ENCODE measurements around the gene ZNF438.

Gene ZNF438

GRCh38 chr10:31010062-31010461, 21.6 kb downstream of the ZNF438 start:
- no peak overlapping the region for H3K9ac ChIP-seq (ENCODE audit: low read depth, low read length)

GRCh38 chr10:31005895-31006294, 25.8 kb downstream of the ZNF438 start:
- H3K9ac ChIP-seq (ENCODE audit: low read depth, low read length): no peak overlapping the region
- H3K27me3 ChIP-seq (ENCODE audit: control insufficient read depth, insufficient read depth, low read length): no peaks in the 10 kb centered on the region
- no peak overlapping the region for H3K4me2 ChIP-seq (ENCODE audit: low read length)
- H3K4me3 ChIP-seq (ENCODE audit: low read length): no peak overlapping the region
- H3K4me1 ChIP-seq (ENCODE audit: control insufficient read depth, insufficient read depth, low read length): peaks cover 71% of the 10 kb centered on the region
- no peaks in the 10 kb centered on the region for H3K9me3 ChIP-seq (replicated peaks; ENCODE audit: low read length)
- no peaks in the 10 kb centered on the region for H3K36me3 ChIP-seq (ENCODE audit: insufficient read depth, low read length)

More at GRCh38 chr10:31010062-31010461, 21.6 kb downstream of the ZNF438 start:
- no peaks in the 10 kb centered on the region for H3K36me3 ChIP-seq (ENCODE audit: insufficient read depth, low read length)
- H3K9me3 ChIP-seq (replicated peaks; ENCODE audit: low read length): no peaks in the 10 kb centered on the region
- peak overlapping the region; percentile 35 for H3K4me2 ChIP-seq (ENCODE audit: low read length)
- H3K27me3 ChIP-seq (ENCODE audit: control insufficient read depth, insufficient read depth, low read length): no peaks in the 10 kb centered on the region
- peaks cover 64% of the 10 kb centered on the region for H3K4me1 ChIP-seq (ENCODE audit: control insufficient read depth, insufficient read depth, low read length)
- no peak overlapping the region for H3K4me3 ChIP-seq (ENCODE audit: low read length)

DNA sequence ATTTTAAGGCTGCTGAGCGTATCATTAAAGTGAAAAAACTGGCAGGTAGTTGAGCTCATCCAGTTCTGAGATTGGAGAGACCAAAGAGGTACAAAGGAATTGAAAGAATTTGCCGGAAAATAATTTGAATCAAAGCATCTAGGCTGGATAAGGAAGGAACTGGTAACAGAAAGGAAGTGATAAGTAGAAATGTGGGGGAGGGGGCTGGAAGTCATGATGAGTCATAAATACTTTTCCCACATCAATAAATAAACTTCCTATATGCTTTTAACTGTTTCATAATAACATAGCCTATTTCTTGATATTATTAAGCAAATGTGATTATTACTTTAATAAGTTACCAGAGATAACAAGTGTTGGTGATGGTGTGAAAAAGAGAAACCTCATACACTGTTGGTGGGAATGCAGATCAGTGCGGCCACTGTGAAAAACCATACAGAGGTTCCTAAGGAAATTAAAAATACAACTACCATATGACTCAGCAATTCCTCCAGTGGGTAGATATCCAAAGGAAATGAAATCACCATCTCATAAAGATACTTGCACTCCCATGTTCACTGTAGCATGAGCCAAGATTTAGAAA, 27.0 kb downstream of the ZNF438 start:
- H3K27me3 ChIP-seq (ENCODE audit: control insufficient read depth, insufficient read depth, low read length): no peaks in the 10 kb centered on the region
- peak overlapping the region; percentile 35 for H3K4me3 ChIP-seq (ENCODE audit: low read length)
- peak overlapping the region; percentile 65 for H3K4me2 ChIP-seq (ENCODE audit: low read length)
- peak overlapping the region; percentile 55 for H3K9ac ChIP-seq (ENCODE audit: low read depth, low read length)
- H3K9me3 ChIP-seq (replicated peaks; ENCODE audit: low read length): no peaks in the 10 kb centered on the region
- peaks cover 69% of the 10 kb centered on the region for H3K4me1 ChIP-seq (ENCODE audit: control insufficient read depth, insufficient read depth, low read length)
- H3K36me3 ChIP-seq (ENCODE audit: insufficient read depth, low read length): no peaks in the 10 kb centered on the region

GRCh38 chr10:31001740-31002139, 29.9 kb downstream of the ZNF438 start:
- peaks cover 56% of the 10 kb centered on the region for H3K4me1 ChIP-seq (ENCODE audit: control insufficient read depth, insufficient read depth, low read length)
- H3K9me3 ChIP-seq (replicated peaks; ENCODE audit: low read length): no peaks in the 10 kb centered on the region
- no peak overlapping the region for H3K4me2 ChIP-seq (ENCODE audit: low read length)
- no peaks in the 10 kb centered on the region for H3K27me3 ChIP-seq (ENCODE audit: control insufficient read depth, insufficient read depth, low read length)
- H3K36me3 ChIP-seq (ENCODE audit: insufficient read depth, low read length): no peaks in the 10 kb centered on the region
- H3K4me3 ChIP-seq (ENCODE audit: low read length): no peak overlapping the region
- H3K9ac ChIP-seq (ENCODE audit: low read depth, low read length): no peak overlapping the region

DNA sequence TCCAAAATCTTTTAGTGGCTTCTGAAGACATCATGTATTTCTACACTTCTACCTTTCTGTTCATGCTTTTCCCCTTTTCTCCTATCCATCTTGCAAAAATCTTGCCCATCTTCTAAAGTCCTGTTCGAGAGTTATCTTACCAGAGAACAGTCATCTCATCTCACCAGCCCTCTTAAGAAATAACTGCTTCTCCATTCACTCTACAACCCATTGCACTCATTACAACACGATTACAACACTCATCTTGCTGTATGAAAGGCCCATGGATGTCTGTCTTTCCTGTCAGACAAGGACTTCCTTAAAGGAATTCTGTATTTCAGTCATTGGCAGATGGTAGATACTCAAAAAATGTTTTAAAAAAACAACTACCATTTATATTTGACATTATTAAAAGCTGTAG, 30.8 kb downstream of the ZNF438 start:
- no peak overlapping the region for H3K9ac ChIP-seq (ENCODE audit: low read depth, low read length)
- H3K4me3 ChIP-seq (ENCODE audit: low read length): no peak overlapping the region
- peaks cover 47% of the 10 kb centered on the region for H3K4me1 ChIP-seq (ENCODE audit: control insufficient read depth, insufficient read depth, low read length)
- no peaks in the 10 kb centered on the region for H3K36me3 ChIP-seq (ENCODE audit: insufficient read depth, low read length)
- H3K27me3 ChIP-seq (ENCODE audit: control insufficient read depth, insufficient read depth, low read length): no peaks in the 10 kb centered on the region
- no peaks in the 10 kb centered on the region for H3K9me3 ChIP-seq (replicated peaks; ENCODE audit: low read length)
- no peak overlapping the region for H3K4me2 ChIP-seq (ENCODE audit: low read length)

DNA sequence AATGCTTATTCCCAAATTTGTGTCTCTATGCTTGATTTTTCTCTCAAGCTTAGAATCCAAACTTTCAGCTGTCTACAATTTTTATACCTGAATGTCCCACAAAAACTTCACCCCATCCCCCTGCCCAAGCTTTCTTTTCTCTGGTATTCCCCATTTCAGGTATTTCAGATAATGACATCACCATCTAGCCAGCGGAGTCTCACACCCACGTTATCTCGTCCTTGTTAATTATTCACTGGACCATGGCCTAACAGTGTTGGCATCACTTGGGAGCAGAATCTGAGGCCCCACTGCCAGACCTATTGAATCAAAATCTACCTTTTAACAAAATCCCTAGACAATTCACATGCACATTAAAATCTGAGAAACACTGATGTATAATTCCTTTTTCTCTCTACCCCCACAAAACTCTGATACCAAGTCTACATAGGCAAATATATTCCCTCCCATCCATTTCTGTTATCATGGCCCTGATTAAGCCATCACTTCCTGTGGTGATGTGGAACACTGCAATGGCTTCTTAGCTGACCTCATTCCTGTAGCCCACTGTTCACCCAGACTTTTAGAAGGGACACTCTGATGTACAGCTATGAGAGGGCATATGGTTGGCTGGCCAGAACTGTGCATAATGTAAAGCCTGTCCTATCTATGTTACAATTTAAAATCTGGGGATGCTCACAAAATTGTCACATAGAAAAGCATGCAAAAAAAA, 31.4 kb downstream of the ZNF438 start:
- H3K4me3 ChIP-seq (ENCODE audit: low read length): no peak overlapping the region
- no peak overlapping the region for H3K9ac ChIP-seq (ENCODE audit: low read depth, low read length)
- H3K4me1 ChIP-seq (ENCODE audit: control insufficient read depth, insufficient read depth, low read length): peaks cover 40% of the 10 kb centered on the region
- no peaks in the 10 kb centered on the region for H3K9me3 ChIP-seq (replicated peaks; ENCODE audit: low read length)
- H3K27me3 ChIP-seq (ENCODE audit: control insufficient read depth, insufficient read depth, low read length): no peaks in the 10 kb centered on the region
- no peak overlapping the region for H3K4me2 ChIP-seq (ENCODE audit: low read length)
- no peaks in the 10 kb centered on the region for H3K36me3 ChIP-seq (ENCODE audit: insufficient read depth, low read length)

- Histone ChIP-seq H3K36me3 (ENCODE audit: insufficient read depth, low read length) (no peaks in the 10 kb centered on the region), H3K4me1 (ENCODE audit: control insufficient read depth, insufficient read depth, low read length) (peaks cover 32% of the 10 kb centered on the region), H3K4me2 (ENCODE audit: low read length) (peak overlapping the region; percentile 68), H3K9ac (ENCODE audit: low read depth, low read length) (peak overlapping the region; percentile 66), H3K9me3 (replicated peaks; ENCODE audit: low read length) (no peaks in the 10 kb centered on the region), H3K27me3 (ENCODE audit: control insufficient read depth, insufficient read depth, low read length) (no peaks in the 10 kb centered on the region), H3K4me3 (ENCODE audit: low read length) (peak overlapping the region; percentile 51)
These were observed 32.5 kb downstream of the ZNF438 start for GRCh38 chr10:30999070-30999712.

DNA sequence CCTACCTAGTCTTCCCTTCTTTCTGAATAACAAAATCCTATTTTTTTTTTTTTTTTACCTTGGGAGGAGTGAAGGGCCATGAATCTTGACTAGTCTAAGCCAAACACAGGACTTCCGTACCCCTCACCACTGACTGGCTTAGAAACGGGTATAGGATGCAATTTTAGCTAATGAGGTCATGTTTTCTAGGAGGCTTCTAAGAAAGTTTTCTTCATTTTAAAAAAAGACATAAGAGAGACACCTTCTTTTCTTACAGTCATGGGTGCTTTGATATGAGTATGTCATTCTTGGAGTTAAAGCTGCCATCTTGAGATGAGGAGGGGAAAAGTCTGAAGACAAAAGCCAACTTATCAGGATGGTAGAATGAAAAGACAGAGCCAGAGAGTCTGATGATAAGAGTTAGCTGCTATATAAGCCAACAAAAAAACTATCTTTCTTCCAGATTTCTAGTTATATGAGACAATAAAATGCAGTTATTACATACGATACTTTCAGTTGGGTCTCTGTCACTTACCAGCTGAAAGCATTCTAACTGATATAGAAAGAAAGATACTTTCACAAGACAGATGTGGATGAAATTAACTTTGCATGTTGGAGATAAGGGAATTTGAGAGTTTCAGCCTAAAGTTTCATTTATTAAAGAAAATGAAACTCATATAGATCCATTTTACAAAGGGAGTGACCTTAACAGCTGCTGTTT, 34.0 kb downstream of the ZNF438 start:
- Histone ChIP-seq H3K27me3 (ENCODE audit: control insufficient read depth, insufficient read depth, low read length) (no peaks in the 10 kb centered on the region), H3K9ac (ENCODE audit: low read depth, low read length) (no peak overlapping the region), H3K4me2 (ENCODE audit: low read length) (peak overlapping the region; percentile 22), H3K4me1 (ENCODE audit: control insufficient read depth, insufficient read depth, low read length) (peaks cover 24% of the 10 kb centered on the region), H3K36me3 (ENCODE audit: insufficient read depth, low read length) (no peaks in the 10 kb centered on the region), H3K4me3 (ENCODE audit: low read length) (no peak overlapping the region), H3K9me3 (replicated peaks; ENCODE audit: low read length) (peaks cover 3% of the 10 kb centered on the region)

DNA sequence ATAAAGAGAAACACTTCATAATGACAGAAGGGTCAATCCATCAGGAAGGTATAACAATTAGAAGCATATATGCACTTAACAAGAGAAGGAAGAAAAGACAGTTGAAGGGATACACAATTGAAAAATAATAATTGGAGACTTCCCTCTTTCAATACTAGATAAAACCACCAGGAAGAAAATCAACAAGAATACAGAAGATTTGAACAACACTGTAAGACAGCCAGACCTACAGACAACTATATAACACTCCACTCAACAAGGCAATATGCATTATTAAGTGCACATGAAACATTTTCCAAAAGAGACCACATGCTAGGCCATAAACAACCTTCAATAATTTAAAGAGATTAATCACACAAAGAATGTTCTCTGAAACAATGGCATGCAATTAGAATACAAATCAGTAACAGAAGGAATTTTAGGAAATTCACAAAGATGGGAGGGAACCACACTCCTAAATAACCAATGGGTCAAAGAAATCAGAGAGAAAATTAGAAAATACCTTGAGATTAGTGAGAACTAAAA, 35.1 kb downstream of the ZNF438 start:
- H3K27me3 ChIP-seq (ENCODE audit: control insufficient read depth, insufficient read depth, low read length): no peaks in the 10 kb centered on the region
- H3K9ac ChIP-seq (ENCODE audit: low read depth, low read length): no peak overlapping the region
- no peaks in the 10 kb centered on the region for H3K36me3 ChIP-seq (ENCODE audit: insufficient read depth, low read length)
- peaks cover 21% of the 10 kb centered on the region for H3K4me1 ChIP-seq (ENCODE audit: control insufficient read depth, insufficient read depth, low read length)
- H3K9me3 ChIP-seq (replicated peaks; ENCODE audit: low read length): peaks cover 3% of the 10 kb centered on the region
- H3K4me3 ChIP-seq (ENCODE audit: low read length): no peak overlapping the region
- H3K4me2 ChIP-seq (ENCODE audit: low read length): no peak overlapping the region

DNA sequence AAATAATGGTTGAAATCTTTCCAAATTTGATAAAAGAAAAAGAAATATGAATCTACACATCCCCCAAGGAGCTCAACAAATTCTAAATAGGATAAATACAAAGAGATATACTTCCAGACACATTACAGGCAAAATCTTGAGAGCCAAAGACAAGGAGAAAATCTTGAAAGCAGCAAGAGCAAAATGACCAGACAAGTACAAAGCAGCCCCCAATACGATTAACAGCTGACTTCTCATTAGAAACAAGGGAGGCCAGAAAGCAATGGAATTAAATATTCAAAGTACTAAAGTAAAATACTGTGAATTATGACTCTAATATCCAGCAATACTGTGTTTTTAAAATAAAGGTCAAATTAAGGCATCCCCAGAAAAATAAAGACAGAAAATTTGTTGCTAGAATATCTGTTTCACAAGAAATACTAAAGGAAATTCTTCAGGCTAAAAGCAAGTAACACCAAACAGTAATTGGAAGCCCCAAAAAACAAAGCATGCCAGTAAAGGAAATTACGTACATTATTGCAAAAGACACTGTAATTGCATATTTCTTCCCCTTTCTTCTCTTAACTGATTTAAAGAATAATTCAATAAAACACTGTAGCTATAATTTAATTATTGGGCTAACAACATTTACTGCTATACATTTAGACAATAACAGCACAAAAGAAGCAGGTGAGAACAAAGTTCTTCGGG, 36.4 kb downstream of the ZNF438 start:
- H3K27me3 ChIP-seq (ENCODE audit: control insufficient read depth, insufficient read depth, low read length): no peaks in the 10 kb centered on the region
- no peak overlapping the region for H3K4me3 ChIP-seq (ENCODE audit: low read length)
- H3K9ac ChIP-seq (ENCODE audit: low read depth, low read length): no peak overlapping the region
- no peaks in the 10 kb centered on the region for H3K36me3 ChIP-seq (ENCODE audit: insufficient read depth, low read length)
- H3K9me3 ChIP-seq (replicated peaks; ENCODE audit: low read length): peaks cover 3% of the 10 kb centered on the region
- no peak overlapping the region for H3K4me2 ChIP-seq (ENCODE audit: low read length)
- H3K4me1 ChIP-seq (ENCODE audit: control insufficient read depth, insufficient read depth, low read length): peaks cover 17% of the 10 kb centered on the region

DNA sequence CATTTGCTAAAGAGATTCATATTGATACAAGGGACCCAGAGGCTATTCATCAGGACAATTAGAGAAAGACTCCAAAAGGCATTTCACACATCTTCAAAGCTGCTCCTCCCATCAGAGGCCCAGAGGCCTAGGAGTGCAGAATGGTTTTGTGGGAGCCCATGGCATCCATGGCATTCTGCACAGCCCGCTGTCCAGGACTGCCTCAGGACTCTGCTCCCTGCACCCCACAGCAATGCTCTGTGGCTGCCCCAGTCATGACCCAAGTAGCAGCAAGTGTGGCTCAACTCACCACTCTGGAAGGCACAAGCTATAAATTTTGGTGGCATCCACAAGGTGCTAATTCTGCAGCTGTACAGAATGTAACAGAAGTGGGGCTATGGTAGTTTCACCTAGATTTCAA, 38.5 kb downstream of the ZNF438 start:
- no peaks in the 10 kb centered on the region for H3K27me3 ChIP-seq (ENCODE audit: control insufficient read depth, insufficient read depth, low read length)
- H3K4me3 ChIP-seq (ENCODE audit: low read length): no peak overlapping the region
- H3K36me3 ChIP-seq (ENCODE audit: insufficient read depth, low read length): no peaks in the 10 kb centered on the region
- no peak overlapping the region for H3K9ac ChIP-seq (ENCODE audit: low read depth, low read length)
- H3K4me2 ChIP-seq (ENCODE audit: low read length): no peak overlapping the region
- H3K4me1 ChIP-seq (ENCODE audit: control insufficient read depth, insufficient read depth, low read length): peaks cover 3% of the 10 kb centered on the region
- peaks cover 3% of the 10 kb centered on the region for H3K9me3 ChIP-seq (replicated peaks; ENCODE audit: low read length)

Measured in skeletal muscle satellite cell (primary cell).